ENCODE results near the gene DCTN4. TPM values are rescaled to one million over a fixed set of nuclear protein-coding genes. Genes with fewer than 3 reads are reported as not detected.
A peak's percentile ranks its signal among the peaks of the same experiment; 100 is the strongest.

The DCTN4 gene
- total RNA-seq, 4 donors from 2014 or later = 50.1 to 73.1 (median 57.5) TPM

DNA sequence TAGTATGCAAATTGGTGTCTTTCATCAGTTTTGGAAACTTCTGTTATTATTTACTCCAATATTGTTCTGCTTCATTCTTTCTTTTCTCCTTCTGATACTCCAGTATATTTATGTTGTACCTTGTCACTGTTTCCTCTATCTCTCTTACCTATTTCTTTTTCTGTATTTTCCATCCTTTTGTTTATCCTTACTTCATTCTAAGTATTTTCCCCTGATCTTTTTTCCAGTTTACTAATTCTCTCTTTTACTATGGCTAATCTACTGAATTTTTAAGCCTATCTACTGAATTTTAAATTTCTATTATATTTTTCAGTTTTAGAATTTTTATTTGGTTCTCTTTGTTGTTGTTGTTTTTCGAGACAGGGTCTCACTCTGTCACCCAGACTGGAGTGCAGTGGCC, 27.1 kb upstream of the DCTN4 start:
- intact Hi-C loops (cut with DNase I; ENCODE audit: low total_unique reads) = no loop called here
- WGBS, 2 donors = 95 to 97% methylated on average over 1 of the region's 1 CpG
- H3K4me3 ChIP-seq (ENCODE audit: low read depth, poor library complexity, severe bottlenecking) = no peak overlapping the region
- no peak for TF ChIP-seq POLR2A (IDR thresholded peaks at IDR 0.05)
- TF ChIP-seq, protein P1, sequence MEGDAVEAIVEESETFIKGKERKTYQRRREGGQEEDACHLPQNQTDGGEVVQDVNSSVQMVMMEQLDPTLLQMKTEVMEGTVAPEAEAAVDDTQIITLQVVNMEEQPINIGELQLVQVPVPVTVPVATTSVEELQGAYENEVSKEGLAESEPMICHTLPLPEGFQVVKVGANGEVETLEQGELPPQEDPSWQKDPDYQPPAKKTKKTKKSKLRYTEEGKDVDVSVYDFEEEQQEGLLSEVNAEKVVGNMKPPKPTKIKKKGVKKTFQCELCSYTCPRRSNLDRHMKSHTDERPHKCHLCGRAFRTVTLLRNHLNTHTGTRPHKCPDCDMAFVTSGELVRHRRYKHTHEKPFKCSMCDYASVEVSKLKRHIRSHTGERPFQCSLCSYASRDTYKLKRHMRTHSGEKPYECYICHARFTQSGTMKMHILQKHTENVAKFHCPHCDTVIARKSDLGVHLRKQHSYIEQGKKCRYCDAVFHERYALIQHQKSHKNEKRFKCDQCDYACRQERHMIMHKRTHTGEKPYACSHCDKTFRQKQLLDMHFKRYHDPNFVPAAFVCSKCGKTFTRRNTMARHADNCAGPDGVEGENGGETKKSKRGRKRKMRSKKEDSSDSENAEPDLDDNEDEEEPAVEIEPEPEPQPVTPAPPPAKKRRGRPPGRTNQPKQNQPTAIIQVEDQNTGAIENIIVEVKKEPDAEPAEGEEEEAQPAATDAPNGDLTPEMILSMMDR (IDR thresholded peaks at IDR 0.05) = no peak
- no peak for DNase-seq (ENCODE audit: low spot score in 2 of 2)

DNA sequence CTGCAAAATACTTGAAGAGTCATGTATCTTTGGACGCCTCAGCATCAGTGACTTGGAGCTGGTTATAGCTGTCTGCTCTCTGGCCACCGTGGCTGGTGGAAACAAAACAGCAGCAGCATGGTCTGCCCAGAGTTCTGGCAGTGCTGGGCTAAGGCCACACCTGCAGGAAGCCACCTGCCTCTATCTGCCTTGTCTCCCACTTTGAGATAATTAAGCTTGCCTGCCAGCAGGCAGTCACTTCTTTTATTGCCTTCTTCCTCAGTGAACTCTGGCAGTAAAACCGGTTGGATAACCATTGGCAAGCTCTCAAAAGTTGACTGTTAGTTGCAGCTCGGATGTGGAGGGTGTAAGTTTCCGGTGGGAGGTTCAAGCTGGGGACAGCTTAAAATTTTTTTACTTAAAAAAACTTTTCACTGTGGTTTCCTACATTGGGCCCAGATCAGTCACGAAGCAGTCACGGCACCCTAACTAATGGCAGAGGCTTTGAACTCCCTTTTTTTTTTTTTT, 24.7 kb upstream of the DCTN4 start:
- WGBS, 2 donors = 3% methylated on average over 7 of the region's 7 CpGs
- peak in 1 of 2 donors; percentile 66 for DNase-seq (ENCODE audit: low spot score in 2 of 2)
- TF ChIP-seq, protein P1 (IDR thresholded peaks at IDR 0.05) = no peak
- no peak for TF ChIP-seq POLR2A (IDR thresholded peaks at IDR 0.05)
- intact Hi-C loops (cut with DNase I; ENCODE audit: low total_unique reads) = no loop called here
- no peak overlapping the region for H3K4me3 ChIP-seq (ENCODE audit: low read depth, poor library complexity, severe bottlenecking)

DNA sequence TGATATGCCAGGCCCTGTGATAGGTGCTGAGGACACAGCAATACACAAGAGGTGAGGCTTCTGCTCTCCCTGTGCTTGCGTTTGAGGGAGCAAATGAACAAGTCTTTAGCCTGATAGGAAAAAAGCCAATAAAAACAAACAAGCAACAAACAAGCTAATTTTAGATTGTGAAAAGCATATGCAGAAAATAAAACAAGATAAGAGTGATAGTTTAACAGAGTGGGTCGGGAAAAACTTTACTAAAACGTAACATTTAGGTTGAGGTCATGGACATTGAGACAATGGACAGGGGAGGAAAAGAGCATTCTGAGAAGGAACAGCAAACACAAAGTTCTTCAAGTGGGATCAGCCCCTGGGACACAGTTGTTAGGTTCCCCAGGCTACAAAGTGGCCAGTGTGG, 24.0 kb upstream of the DCTN4 start:
- 68 to 74% methylated on average over 3 of the region's 3 CpGs for WGBS, 2 donors
- H3K4me3 ChIP-seq (ENCODE audit: low read depth, poor library complexity, severe bottlenecking) = no peak overlapping the region
- intact Hi-C loops (cut with DNase I; ENCODE audit: low total_unique reads) = no loop called here
- no peak for DNase-seq (ENCODE audit: low spot score in 2 of 2)
- no peak for TF ChIP-seq POLR2A (IDR thresholded peaks at IDR 0.05)
- TF ChIP-seq, protein P1 (IDR thresholded peaks at IDR 0.05) = no peak

DNA sequence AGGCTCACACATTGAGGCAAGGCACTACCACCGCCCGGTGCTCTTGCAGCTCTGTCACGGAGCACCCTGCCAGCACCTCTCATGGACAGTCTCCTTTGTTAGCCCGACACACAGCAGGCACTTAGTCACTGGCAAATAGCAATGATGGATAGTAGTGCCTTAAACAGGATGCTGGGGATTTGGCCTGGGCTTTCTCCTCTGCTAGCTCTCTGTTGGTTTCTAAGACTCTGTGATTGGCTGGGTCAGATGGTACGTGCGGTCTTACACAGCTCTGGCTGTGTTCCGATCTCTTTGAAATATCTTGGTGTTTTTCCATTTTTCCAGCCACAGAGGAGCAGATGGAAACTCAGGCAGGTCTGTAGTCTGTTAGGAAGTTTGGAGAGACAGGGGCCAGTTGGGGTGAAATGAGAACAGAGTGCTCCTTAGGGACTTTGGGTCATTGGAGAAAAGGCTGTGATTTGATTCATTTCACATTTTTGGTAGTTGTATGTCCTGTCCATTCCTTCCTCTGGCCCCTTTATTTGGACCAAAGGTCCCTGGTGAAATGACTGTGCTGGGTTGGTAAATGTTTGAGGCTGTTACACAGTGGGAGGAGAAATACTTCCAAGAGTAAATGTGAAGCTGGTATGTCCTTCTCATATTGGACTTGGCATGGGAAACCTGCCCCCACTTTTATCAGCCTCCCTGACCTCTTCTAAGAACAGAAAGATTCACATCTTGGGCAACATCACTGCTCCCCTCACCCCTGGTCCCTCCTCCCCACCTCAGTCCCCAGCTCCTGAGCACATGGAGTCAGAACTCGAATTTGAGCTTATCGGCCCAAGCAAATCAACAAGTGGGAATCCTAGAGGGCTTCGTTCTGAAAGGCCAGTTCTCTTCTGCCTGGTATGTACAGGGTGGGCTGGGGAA, 23.1 kb upstream of the DCTN4 start:
- intact Hi-C loops (cut with DNase I; ENCODE audit: low total_unique reads) = no loop called here
- 69 to 76% methylated on average over 10 of the region's 10 CpGs for WGBS, 2 donors
- no peak for DNase-seq (ENCODE audit: low spot score in 2 of 2)
- H3K4me3 ChIP-seq (ENCODE audit: low read depth, poor library complexity, severe bottlenecking) = no peak overlapping the region
- TF ChIP-seq, protein P1 (IDR thresholded peaks at IDR 0.05) = no peak
- no peak for TF ChIP-seq POLR2A (IDR thresholded peaks at IDR 0.05)

DNA sequence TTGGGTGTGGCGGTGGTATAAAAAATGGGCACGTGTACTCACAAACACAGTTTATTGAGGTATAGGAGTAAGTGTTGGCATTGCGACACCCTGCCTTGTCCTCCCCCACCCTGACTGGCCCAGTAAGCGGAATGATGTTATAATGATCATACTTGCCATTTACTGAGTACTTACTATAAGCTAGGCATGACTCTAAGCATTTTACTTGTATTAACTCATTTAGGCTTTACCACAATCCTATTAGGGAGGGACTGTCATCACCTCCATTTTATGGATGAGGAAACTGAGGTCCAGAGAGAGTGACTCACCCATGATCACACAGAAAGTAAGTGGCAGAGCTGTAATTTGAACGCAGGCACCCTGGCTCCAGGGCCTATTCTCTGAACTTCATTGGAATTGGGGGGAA, 22.0 kb upstream of the DCTN4 start:
- TF ChIP-seq POLR2A (IDR thresholded peaks at IDR 0.05) = no peak
- TF ChIP-seq, protein P1 (IDR thresholded peaks at IDR 0.05) = no peak
- 76 to 81% methylated on average over 5 of the region's 5 CpGs for WGBS, 2 donors
- DNase-seq (ENCODE audit: low spot score in 2 of 2) = no peak
- no peak overlapping the region for H3K4me3 ChIP-seq (ENCODE audit: low read depth, poor library complexity, severe bottlenecking)
- intact Hi-C loops (cut with DNase I; ENCODE audit: low total_unique reads) = no loop called here
